Vagina (tissue), 2 donors: Measurements from ENCODE around the gene TNFRSF8.

Source experiments
- CTCF ChIP-seq, 3 experiments: fragments of 450-650 bp in 2 of 3; fragments of 200-600 bp in 1 of 3; sonication (generic) in 1 of 3; IDR thresholded peaks; one replicate each; pipeline ENCODE4 v1.5.1; 2017 to 2019; ENCODE audit warnings: antibody characterized with exemption in 3 of 3, mild to moderate bottlenecking in 2 of 3, moderate library complexity in 2 of 3
- POLR2A ChIP-seq, 2 donors: fragments of 450-650 bp; IDR thresholded peaks; one replicate each; pipeline ENCODE4 v1.6.1; 2017; ENCODE audit warnings: antibody characterized with exemption in 2 of 2, mild to moderate bottlenecking in 2 of 2, moderate library complexity in 2 of 2
- POLR2AphosphoS5 ChIP-seq, 2 donors: sonication (generic); formaldehyde crosslinking; IDR thresholded peaks; one replicate each; pipeline ENCODE4 v1.9.0; 2017; ENCODE audit warnings: antibody characterized with exemption in 2 of 2, mild to moderate bottlenecking in 2 of 2, low read depth in 1 of 2; ENCODE audit not compliant: insufficient read depth in 1 of 2

GRCh38 chr1:12186679-12186985 is 123.5 kb downstream of the TNFRSF8 start:
- TF ChIP-seq CTCF (IDR thresholded peaks at IDR 0.05), result no peak
- TF ChIP-seq POLR2AphosphoS5 (IDR thresholded peaks at IDR 0.05; ENCODE audit: insufficient read depth in 1 of 2, low read depth in 1 of 2), result no peak
- no peak for TF ChIP-seq POLR2A (IDR thresholded peaks at IDR 0.05)
